GM12878 (cell line): ENCODE measurements around the gene LMX1B.

Experiments
- BRCA1 ChIP-seq: IDR thresholded peaks from 2 replicates; pipeline ENCODE4 v1.6.1; 2011; ENCODE audit warnings: low read depth, low read length, improper control_type of control experiment
- CBFB ChIP-seq: IDR thresholded peaks from 2 replicates; pipeline ENCODE4 v1.6.1; 2016; ENCODE audit warnings: antibody characterized with exemption, low read depth
- ESRRA ChIP-seq: IDR thresholded peaks from 2 replicates; pipeline ENCODE4 v1.6.1; 2012; ENCODE audit warnings: mild to moderate bottlenecking, low read length, improper control_type of control experiment
- EZH2 ChIP-seq: IDR thresholded peaks from 2 replicates; pipeline ENCODE4 v1.6.1; 2012; ENCODE audit warnings: low read depth, mild to moderate bottlenecking, control low read depth, inconsistent platforms, low read length, borderline replicate concordance; ENCODE audit not compliant: control insufficient read depth
- NR2C2 ChIP-seq: IDR thresholded peaks from 2 replicates; pipeline ENCODE4 v1.6.1; 2011; ENCODE audit warnings: borderline replicate concordance, low read depth; ENCODE audit not compliant: control insufficient read depth, insufficient read length
- TAF1 ChIP-seq: IDR thresholded peaks from 2 replicates; pipeline ENCODE4 v1.6.1; 2011; ENCODE audit warnings: mild to moderate bottlenecking, low read depth, low read length, borderline replicate concordance
- TBL1XR1 ChIP-seq: IDR thresholded peaks from 2 replicates; pipeline ENCODE4 v1.6.1; 2012; ENCODE audit warnings: low read depth, low read length, improper control_type of control experiment
- USF1 ChIP-seq: IDR thresholded peaks from 2 replicates; pipeline ENCODE4 v1.6.1; 2011; ENCODE audit warnings: borderline replicate concordance, low read depth, mild to moderate bottlenecking, moderate library complexity, mixed read lengths, low read length; ENCODE audit not compliant: insufficient read depth; ENCODE audit errors: extremely low read length
- ZNF274 ChIP-seq: IDR thresholded peaks from one replicate; pipeline ENCODE4 v1.8.0; 2011; ENCODE audit not compliant: insufficient read length, insufficient read depth
- TF ChIP-seq, protein P1 (sequence below), 3 experiments: IDR thresholded peaks in 2 of 3; conservative IDR thresholded peaks in 1 of 3; 2 replicates each; pipeline ENCODE4 v1.5.1; 2011; ENCODE audit warnings: low read depth in 3 of 3, low read length in 3 of 3, mild to moderate bottlenecking in 3 of 3, control low read depth in 2 of 3, moderate library complexity in 2 of 3, inconsistent platforms in 1 of 3, mixed read lengths in 1 of 3; ENCODE audit not compliant: control insufficient read depth in 2 of 3, insufficient read depth in 1 of 3; ENCODE audit errors: extremely low read depth in 1 of 3
- TF ChIP-seq, protein P2 (sequence below): fragments of 450-650 bp; conservative IDR thresholded peaks from 2 replicates; pipeline ENCODE4 v1.6.1; 2017; ENCODE audit warnings: mild to moderate bottlenecking, moderate library complexity

DNA sequence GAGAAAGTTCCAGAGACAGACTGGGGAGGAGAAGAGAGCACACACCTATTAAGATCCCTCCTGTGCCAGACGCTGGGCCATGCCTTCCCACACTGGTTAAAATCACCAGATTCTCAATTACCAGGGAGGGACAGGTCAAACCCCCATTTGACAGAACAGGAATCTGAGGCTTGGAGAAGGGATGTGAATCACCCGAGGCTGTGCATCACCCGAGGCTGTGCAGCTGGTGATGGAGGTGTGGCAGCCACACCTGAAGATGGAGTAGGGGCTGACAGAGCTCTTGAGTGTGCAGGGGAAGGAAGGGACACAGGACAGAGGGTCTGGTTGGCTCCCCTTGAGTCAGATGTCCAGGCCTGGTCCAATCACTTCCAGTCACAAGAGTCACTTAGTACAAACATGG is 70.6 kb downstream of the LMX1B start:
- no peak for TF ChIP-seq BRCA1
- no peak for TF ChIP-seq NR2C2
- TF ChIP-seq TBL1XR1: no peak
- TF ChIP-seq USF1: no peak
- no peak for TF ChIP-seq TAF1
- no peak for TF ChIP-seq ZNF274
- TF ChIP-seq CBFB: no peak
- TF ChIP-seq, protein P1, sequence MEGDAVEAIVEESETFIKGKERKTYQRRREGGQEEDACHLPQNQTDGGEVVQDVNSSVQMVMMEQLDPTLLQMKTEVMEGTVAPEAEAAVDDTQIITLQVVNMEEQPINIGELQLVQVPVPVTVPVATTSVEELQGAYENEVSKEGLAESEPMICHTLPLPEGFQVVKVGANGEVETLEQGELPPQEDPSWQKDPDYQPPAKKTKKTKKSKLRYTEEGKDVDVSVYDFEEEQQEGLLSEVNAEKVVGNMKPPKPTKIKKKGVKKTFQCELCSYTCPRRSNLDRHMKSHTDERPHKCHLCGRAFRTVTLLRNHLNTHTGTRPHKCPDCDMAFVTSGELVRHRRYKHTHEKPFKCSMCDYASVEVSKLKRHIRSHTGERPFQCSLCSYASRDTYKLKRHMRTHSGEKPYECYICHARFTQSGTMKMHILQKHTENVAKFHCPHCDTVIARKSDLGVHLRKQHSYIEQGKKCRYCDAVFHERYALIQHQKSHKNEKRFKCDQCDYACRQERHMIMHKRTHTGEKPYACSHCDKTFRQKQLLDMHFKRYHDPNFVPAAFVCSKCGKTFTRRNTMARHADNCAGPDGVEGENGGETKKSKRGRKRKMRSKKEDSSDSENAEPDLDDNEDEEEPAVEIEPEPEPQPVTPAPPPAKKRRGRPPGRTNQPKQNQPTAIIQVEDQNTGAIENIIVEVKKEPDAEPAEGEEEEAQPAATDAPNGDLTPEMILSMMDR (IDR thresholded peaks at IDR 0.05 in 2 of 3, conservative IDR thresholded peaks at IDR 0.05 in 1 of 3; ENCODE audit: control insufficient read depth in 2 of 3, extremely low read depth in 1 of 3, insufficient read depth in 1 of 3, low read depth in 3 of 3, low read length in 3 of 3): no peak
- TF ChIP-seq EZH2: no peak
- TF ChIP-seq, protein P2, sequence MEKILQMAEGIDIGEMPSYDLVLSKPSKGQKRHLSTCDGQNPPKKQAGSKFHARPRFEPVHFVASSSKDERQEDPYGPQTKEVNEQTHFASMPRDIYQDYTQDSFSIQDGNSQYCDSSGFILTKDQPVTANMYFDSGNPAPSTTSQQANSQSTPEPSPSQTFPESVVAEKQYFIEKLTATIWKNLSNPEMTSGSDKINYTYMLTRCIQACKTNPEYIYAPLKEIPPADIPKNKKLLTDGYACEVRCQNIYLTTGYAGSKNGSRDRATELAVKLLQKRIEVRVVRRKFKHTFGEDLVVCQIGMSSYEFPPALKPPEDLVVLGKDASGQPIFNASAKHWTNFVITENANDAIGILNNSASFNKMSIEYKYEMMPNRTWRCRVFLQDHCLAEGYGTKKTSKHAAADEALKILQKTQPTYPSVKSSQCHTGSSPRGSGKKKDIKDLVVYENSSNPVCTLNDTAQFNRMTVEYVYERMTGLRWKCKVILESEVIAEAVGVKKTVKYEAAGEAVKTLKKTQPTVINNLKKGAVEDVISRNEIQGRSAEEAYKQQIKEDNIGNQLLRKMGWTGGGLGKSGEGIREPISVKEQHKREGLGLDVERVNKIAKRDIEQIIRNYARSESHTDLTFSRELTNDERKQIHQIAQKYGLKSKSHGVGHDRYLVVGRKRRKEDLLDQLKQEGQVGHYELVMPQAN: no peak
- no peak for TF ChIP-seq ESRRA
